HCT116 (cell line): ENCODE measurements around the gene ARAP1. TPM values are rescaled to one million over a fixed set of nuclear protein-coding genes. Genes with fewer than 3 reads are reported as not detected.

Experiments
- ATAC-seq: fragments of 200-7000 bp; cut with Tn5 transposase; 2 replicates; pipeline ENCODE4 v1.9.1; 2020; ENCODE audit warnings: mild to moderate bottlenecking, moderate library complexity
- BruUV-seq: library from RNA; stranded (reverse); fragments of 400-500 nt; replicated peaks from 2 replicates; lab custom pipeline; 2021; lab: Mats Ljungman, UMichigan
- CTCF ChIA-PET: fragments of 300-600 bp; sonication (Branson Sonifier 250); formaldehyde crosslinking; loops from one replicate; lab custom pipeline; 2021; ENCODE audit warnings: antibody characterized with exemption; lab: Charles Lee
- POLR2A ChIA-PET: fragments of 300-600, 350-600 bp; sonication (Branson Sonifier 250); formaldehyde crosslinking; loops from one replicate; lab custom pipeline; 2021; ENCODE audit warnings: antibody characterized with exemption; lab: Charles Lee
- RAD21 ChIA-PET, 2 experiments: fragments of 300-600 bp; sonication (Branson Sonifier 250); formaldehyde crosslinking; loops; one replicate each; lab custom pipeline; 2023; ENCODE audit warnings: low total read pairs in 2 of 2; ENCODE audit not compliant: uncharacterized antibody in 2 of 2, unreplicated experiment in 2 of 2, low non-redundant PET in 1 of 2; lab: Charles Lee
- DNase-seq: peaks from one replicate; pipeline ENCODE4 v3.0.0-alpha.2; 2010; ENCODE audit warnings: low read depth, low spot score
- H2AFZ ChIP-seq: fragments of 200-600 bp; shearing (Covaris generic), sonication (generic); 2 replicates; pipeline ENCODE4 v1.6.1; 2017; ENCODE audit warnings: low read depth, mixed run types, mixed read lengths, antibody characterized with exemption, low read length; ENCODE audit not compliant: poor library complexity, severe bottlenecking
- H3K27ac ChIP-seq: 2 replicates; pipeline ENCODE4 v1.5.1; 2012; ENCODE audit warnings: low read depth, low read length
- H3K27me3 ChIP-seq: fragments of 200-600 bp; sonication (generic); 2 replicates; pipeline ENCODE4 v1.6.1; 2016; ENCODE audit warnings: mixed run types, low read length, mixed read lengths; ENCODE audit not compliant: insufficient read depth
- H3K36me3 ChIP-seq, 2 experiments: fragments of 200-500 bp in 1 of 2; fragments of 200-600 bp in 1 of 2; sonication (Bioruptor generic) in 1 of 2; sonication (generic) in 1 of 2; 2 replicates each; pipeline versions ENCODE4 v1.5.1 to v1.6.1; 2014 to 2016; ENCODE audit warnings: low read length in 2 of 2, inconsistent platforms in 1 of 2, mixed read lengths in 1 of 2, mixed run types in 1 of 2; ENCODE audit not compliant: insufficient read depth in 2 of 2, control insufficient read depth in 1 of 2
- H3K4me1 ChIP-seq, 2 experiments: fragments of 200-600 bp in 1 of 2; sonication (generic) in 1 of 2; 2 replicates each; pipeline versions ENCODE4 v1.5.1 to v1.6.1; 2012 to 2017; ENCODE audit warnings: low read length in 2 of 2, inconsistent platforms in 1 of 2, mild to moderate bottlenecking in 1 of 2, mixed read lengths in 1 of 2, mixed run types in 1 of 2, moderate library complexity in 1 of 2; ENCODE audit not compliant: insufficient read depth in 2 of 2, control insufficient read depth in 1 of 2
- H3K4me2 ChIP-seq: fragments of 200-600 bp; sonication (generic); 2 replicates; pipeline ENCODE4 v1.6.1; 2017; ENCODE audit warnings: mixed run types, low read length, mixed read lengths
- H3K4me3 ChIP-seq, 2 experiments: fragments of 200-600 bp in 1 of 2; sonication (generic) in 1 of 2; replicated peaks in 1 of 2; 2 replicates each; pipeline ENCODE4 v1.5.1; 2011 to 2016; ENCODE audit warnings: low read length in 2 of 2, control low read depth in 1 of 2, low read depth in 1 of 2, mild to moderate bottlenecking in 1 of 2, mixed read lengths in 1 of 2, mixed run types in 1 of 2
- H3K79me2 ChIP-seq: fragments of 200-600 bp; sonication (generic); 2 replicates; pipeline ENCODE4 v1.6.1; 2017; ENCODE audit warnings: mild to moderate bottlenecking, mixed run types, low read length, moderate library complexity, mixed read lengths; ENCODE audit not compliant: insufficient read depth
- H3K9ac ChIP-seq: fragments of 200-600 bp; sonication (generic); 2 replicates; pipeline ENCODE4 v1.6.1; 2016; ENCODE audit warnings: low read length, mixed read lengths
- H3K9me2 ChIP-seq: fragments of 200-600 bp; sonication (generic), shearing (Covaris generic); 2 replicates; pipeline ENCODE4 v1.6.1; 2017; ENCODE audit warnings: mixed run types, mild to moderate bottlenecking, moderate library complexity; ENCODE audit not compliant: insufficient read depth
- H3K9me3 ChIP-seq, 2 experiments: fragments of 200-500 bp in 1 of 2; fragments of 200-600 bp in 1 of 2; sonication (Bioruptor generic) in 1 of 2; sonication (generic) in 1 of 2; 2 replicates each; pipeline ENCODE4 v1.6.1; 2014 to 2017; ENCODE audit warnings: low read length in 2 of 2, mixed read lengths in 2 of 2, inconsistent platforms in 1 of 2, low read depth in 1 of 2, mild to moderate bottlenecking in 1 of 2, mixed run types in 1 of 2, moderate library complexity in 1 of 2; ENCODE audit not compliant: control insufficient read depth in 1 of 2, insufficient read depth in 1 of 2
- H4K20me1 ChIP-seq: fragments of 200-600 bp; sonication (generic), shearing (Covaris generic); 2 replicates; pipeline ENCODE4 v1.6.1; 2017; ENCODE audit warnings: mixed run types, mild to moderate bottlenecking, moderate library complexity; ENCODE audit not compliant: insufficient read depth
- CBX3 ChIP-seq: IDR thresholded peaks from 2 replicates; pipeline ENCODE4 v1.6.1; 2012; ENCODE audit warnings: low read depth
- CEBPB ChIP-seq: IDR thresholded peaks from 2 replicates; pipeline ENCODE4 v1.6.1; 2012; ENCODE audit warnings: low read depth
- EGR1 ChIP-seq: IDR thresholded peaks from 2 replicates; pipeline ENCODE4 v1.6.1; 2012; ENCODE audit warnings: low read depth
- ELF1 ChIP-seq: IDR thresholded peaks from 2 replicates; pipeline ENCODE4 v1.6.1; 2012; ENCODE audit warnings: low read depth, borderline replicate concordance
- EZH2 ChIP-seq: fragments of 200-600 bp; sonication (generic); IDR thresholded peaks from 2 replicates; pipeline ENCODE4 v1.6.1; 2017; ENCODE audit warnings: antibody characterized with exemption, mixed run types
- EZH2phosphoT487 ChIP-seq: fragments of 200-600 bp; IDR thresholded peaks from 2 replicates; pipeline ENCODE4 v1.6.1; 2018; ENCODE audit warnings: antibody characterized with exemption, borderline replicate concordance
- FOSL1 ChIP-seq: IDR thresholded peaks from 2 replicates; pipeline ENCODE4 v1.6.1; 2012; ENCODE audit warnings: low read depth
- POLR2AphosphoS5 ChIP-seq: IDR thresholded peaks from 2 replicates; pipeline ENCODE4 v1.6.1; 2011; ENCODE audit warnings: mild to moderate bottlenecking, low read depth, low read length, moderate library complexity
- REST ChIP-seq: IDR thresholded peaks from 2 replicates; pipeline ENCODE4 v1.6.1; 2012; ENCODE audit warnings: low read depth
- SIN3A ChIP-seq: IDR thresholded peaks from 2 replicates; pipeline ENCODE4 v1.6.1; 2012; ENCODE audit warnings: low read depth
- SP1 ChIP-seq: IDR thresholded peaks from 2 replicates; pipeline ENCODE4 v1.6.1; 2012; ENCODE audit warnings: low read depth
- YY1 ChIP-seq: IDR thresholded peaks from 2 replicates; pipeline ENCODE4 v1.6.1; 2011; ENCODE audit warnings: low read length, low read depth, moderate library complexity, mild to moderate bottlenecking; ENCODE audit not compliant: insufficient replicate concordance; ENCODE audit errors: extremely low read depth
- ZBTB33 ChIP-seq: IDR thresholded peaks from 2 replicates; pipeline ENCODE4 v1.6.1; 2011; ENCODE audit warnings: mild to moderate bottlenecking, low read length, moderate library complexity; ENCODE audit not compliant: insufficient replicate concordance; ENCODE audit errors: extremely low read depth
- ZFX ChIP-seq: fragments of 450-650 bp; IDR thresholded peaks from 2 replicates; pipeline ENCODE4 v1.6.1; 2017
- ZNF274 ChIP-seq: fragments of 200-500 bp; sonication (Bioruptor generic); IDR thresholded peaks from 2 replicates; pipeline ENCODE4 v1.6.1; 2014; ENCODE audit warnings: mild to moderate bottlenecking, low read depth, low read length, inconsistent platforms
- intact Hi-C: fragments of 100-400 bp; cut with micrococcal nuclease; formaldehyde crosslinking; loops from 2 replicates; pipeline ENCODE4 v1.10.0; 2022
- total RNA-seq: library from RNA; stranded (reverse); gene quantifications from one replicate; pipeline ENCODE4 v1.2.1, GENCODE V29; 2021; ENCODE audit not compliant: unreplicated experiment

Gene ARAP1
- total RNA-seq, 1 experiment from 2014 or later, result 57.4 TPM

GRCh38 chr11:72646472-72646871, 105.7 kb downstream of the ARAP1 start:
- peaks cover 5% of the 10 kb centered on the region; the same call in 1 of the 2 replicates for H3K27me3 ChIP-seq
- intact Hi-C loops, result no loop called here
- no TSS peak for BruUV-seq
- H3K36me3 ChIP-seq, result no peaks in the 10 kb centered on the region
- no peak for DNase-seq
- no peak overlapping the region for H3K27ac ChIP-seq
- no peak for TF ChIP-seq EGR1
- TF ChIP-seq ZFX, result no peak
- TF ChIP-seq SP1, result no peak
- TF ChIP-seq FOSL1, result no peak
- TF ChIP-seq EZH2, result no peak
- TF ChIP-seq YY1, result no peak
- TF ChIP-seq EZH2phosphoT487, result no peak
- TF ChIP-seq POLR2AphosphoS5, result no peak
- TF ChIP-seq SIN3A, result no peak
- TF ChIP-seq, all 23 proteins: peak for 0
- no peak for ATAC-seq
- Histone ChIP-seq H3K79me2 (no peaks in the 10 kb centered on the region), H3K9me3 (no peaks in the 10 kb centered on the region), H3K4me2 (no peak overlapping the region), H3K9ac (no peak overlapping the region), H3K4me3 (no peak overlapping the region), H2AFZ (no peak overlapping the region), H3K4me1 (peaks cover 4 to 22% of the 10 kb centered on the region in 2 experiments; a peak in 3 of 4 replicates), H3K9me2 (no peaks in the 10 kb centered on the region), H4K20me1 (no peaks in the 10 kb centered on the region)
- RAD21 ChIA-PET, result no interaction called here
- CTCF ChIA-PET, result no interaction called here
- POLR2A ChIA-PET, result no interaction called here

- CTCF ChIA-PET, result interaction anchor here (0.9 kb wide), 1 partner anchor 38 kb away, joined by 3 read pairs; no protein-coding TSS in a partner anchor
- Histone ChIP-seq H3K27me3 (peaks cover 10% of the 10 kb centered on the region; the same call in 1 of the 2 replicates), H3K4me2 (no peak overlapping the region), H4K20me1 (no peaks in the 10 kb centered on the region), H3K4me3 (no peak overlapping the region), H3K27ac (no peak overlapping the region), H2AFZ (no peak overlapping the region), H3K4me1 (peaks cover 4 to 22% of the 10 kb centered on the region in 2 experiments; a peak in 3 of 4 replicates), H3K9ac (no peak overlapping the region), H3K9me2 (no peaks in the 10 kb centered on the region), H3K36me3 (no peaks in the 10 kb centered on the region), H3K9me3 (no peaks in the 10 kb centered on the region), H3K79me2 (no peaks in the 10 kb centered on the region)
- POLR2A ChIA-PET, result no interaction called here
- DNase-seq (no peak), ATAC-seq (no peak)
- RAD21 ChIA-PET, result no interaction called here
- BruUV-seq, result no TSS peak
- intact Hi-C loops, result no loop called here
- TF ChIP-seq SP1, result no peak
- no peak for TF ChIP-seq YY1
- no peak for TF ChIP-seq CBX3
- TF ChIP-seq ZBTB33, result no peak
- TF ChIP-seq EGR1, result no peak
- TF ChIP-seq ELF1, result no peak
- no peak for TF ChIP-seq ZNF274
- no peak for TF ChIP-seq CEBPB
- no peak for TF ChIP-seq REST
- no peak for TF ChIP-seq ZFX
- TF ChIP-seq POLR2AphosphoS5, result no peak
- no peak for TF ChIP-seq SIN3A
Measured at GRCh38 chr11:72646024-72646423, 106.2 kb downstream of the ARAP1 start.
